SK-MEL-5 (cell line): ENCODE measurements around the gene SNED1. TPM values are rescaled to one million over a fixed set of nuclear protein-coding genes. Genes with fewer than 3 reads are reported as not detected.

ENCODE experiments used
- DNase-seq: peaks from one replicate; pipeline ENCODE4 v3.0.0-alpha.2; 2016; ENCODE audit warnings: low read depth, low spot score
- in situ Hi-C: cut with HindIII; loops from 2 replicates; pipeline ENCODE4 v1.10.0; 2016; ENCODE audit warnings: low sequenced_read_pairs, high pct_unique_total_duplicates, low pct_unique_long_range_greater_than_20kb
- total RNA-seq: library from RNA; depleted of rRNA; stranded (reverse); fragments of >200 nt; shearing (Covaris generic); gene quantifications from 2 replicates; pipeline ENCODE4 v1.2.3, GENCODE V29; 2014

SNED1 gene
- total RNA-seq, 1 experiment from 2014 or later, result 0.13 TPM

DNA sequence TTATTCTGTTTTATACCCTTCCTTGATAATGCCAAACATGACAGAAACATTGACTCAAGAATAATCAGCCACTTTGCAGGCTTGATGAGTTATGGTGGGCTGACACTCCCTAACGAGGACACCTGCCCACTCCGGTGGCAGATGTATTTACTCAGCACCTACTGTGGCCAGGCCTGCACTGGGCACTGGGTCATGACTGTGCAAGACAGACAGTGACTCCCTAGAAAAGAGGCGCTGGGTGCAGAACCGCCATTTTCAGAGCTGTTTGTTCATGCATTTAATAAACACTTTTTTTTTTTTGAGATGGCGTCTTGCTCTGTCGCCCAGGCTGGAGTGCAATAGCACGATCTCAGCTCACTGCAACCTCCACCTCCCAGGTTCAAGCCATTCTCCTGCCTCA lies 32.5 kb downstream of the SNED1 start:
- DNase-seq, result no peak
- in situ Hi-C loops, result no loop called here

DNA sequence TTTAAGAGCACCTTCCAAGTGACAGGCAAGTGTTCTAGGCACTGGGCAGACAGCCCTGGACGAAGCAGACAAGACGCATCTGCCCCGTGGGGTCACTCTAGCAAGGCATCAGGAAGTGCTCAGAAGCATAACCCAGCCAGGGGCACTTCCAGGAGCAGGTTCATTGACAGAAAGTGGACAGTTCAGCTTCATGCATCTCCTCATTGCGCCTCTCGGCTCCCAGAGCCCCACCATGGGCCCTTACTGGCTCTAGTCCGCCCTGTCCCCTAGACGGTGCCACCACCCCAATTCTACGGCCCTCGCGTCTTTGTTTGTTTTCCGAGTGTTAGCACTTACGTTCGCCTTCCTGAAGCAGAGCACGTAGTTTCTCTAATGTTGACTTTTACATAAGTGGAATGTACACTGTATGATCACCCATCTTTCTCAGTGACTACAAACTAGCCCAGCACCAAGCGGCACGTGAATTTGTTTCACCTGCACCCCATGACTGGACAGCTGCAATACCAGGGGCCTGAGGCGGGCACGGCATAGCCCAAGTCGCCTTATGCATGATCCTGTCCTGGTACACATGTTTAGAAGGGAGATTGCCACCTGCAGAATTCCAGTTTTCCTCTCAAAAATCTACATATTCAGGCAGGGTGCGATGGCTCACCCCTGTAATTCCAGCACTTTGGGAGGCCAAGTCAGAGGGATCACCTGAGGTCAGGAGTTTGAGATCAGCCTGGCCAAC lies 33.2 kb downstream of the SNED1 start:
- no peak for DNase-seq

DNA sequence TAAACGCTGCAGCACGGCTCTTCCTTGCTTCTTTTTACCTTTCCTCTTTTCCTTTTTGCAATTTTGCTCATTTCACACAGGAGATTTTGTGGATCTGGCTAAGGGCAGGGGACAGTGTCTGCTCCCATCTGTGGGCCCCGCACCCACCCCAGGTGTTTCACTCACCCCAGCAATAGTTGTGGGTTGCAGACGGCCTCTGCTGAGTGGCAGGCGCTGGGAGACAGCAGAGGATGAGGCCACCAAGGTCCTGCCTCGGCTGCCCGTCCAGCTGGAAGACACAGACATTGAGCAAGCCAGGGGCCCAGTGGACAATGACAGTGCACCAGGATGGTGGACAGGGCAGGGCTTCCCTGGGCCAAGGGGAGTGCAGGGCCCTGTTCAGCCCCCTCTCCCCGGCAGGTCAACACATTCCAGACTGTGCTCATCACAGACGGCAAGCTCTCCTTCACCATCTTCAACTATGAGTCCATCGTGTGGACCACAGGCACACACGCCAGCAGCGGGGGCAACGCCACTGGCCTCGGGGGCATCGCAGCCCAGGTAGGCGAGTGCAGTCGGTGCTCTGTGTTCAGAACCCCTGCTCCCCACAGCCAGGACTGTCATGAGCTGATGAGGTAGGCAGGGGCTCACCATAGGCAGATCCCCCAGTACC lies 35.0 kb downstream of the SNED1 start:
- in situ Hi-C loops, result no loop called here
- DNase-seq, result no peak

More for the DNA sequence above, 33.2 kb downstream of the SNED1 start:
- in situ Hi-C loops, result no loop called here

DNA sequence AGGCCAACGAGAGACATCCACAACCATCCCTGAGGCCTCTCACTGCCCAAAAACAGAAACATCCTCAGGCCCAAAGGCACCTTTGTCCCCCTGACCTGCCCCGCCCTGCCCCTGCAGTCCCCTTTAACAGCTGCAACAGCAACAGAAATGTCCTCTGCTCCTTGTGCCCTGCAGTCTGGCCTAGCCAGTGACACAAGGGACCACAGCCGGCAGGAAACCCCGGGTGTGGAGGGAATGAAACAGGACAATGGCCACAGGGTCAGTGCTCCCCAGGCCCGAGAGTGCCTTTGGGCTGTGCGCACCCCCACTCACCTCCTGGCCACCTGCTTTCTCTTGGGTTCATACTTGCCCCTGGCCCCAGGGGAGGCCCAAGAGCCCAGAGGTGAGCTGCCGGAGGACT lies 35.6 kb downstream of the SNED1 start:
- in situ Hi-C loops, result no loop called here
- DNase-seq, result no peak

DNA sequence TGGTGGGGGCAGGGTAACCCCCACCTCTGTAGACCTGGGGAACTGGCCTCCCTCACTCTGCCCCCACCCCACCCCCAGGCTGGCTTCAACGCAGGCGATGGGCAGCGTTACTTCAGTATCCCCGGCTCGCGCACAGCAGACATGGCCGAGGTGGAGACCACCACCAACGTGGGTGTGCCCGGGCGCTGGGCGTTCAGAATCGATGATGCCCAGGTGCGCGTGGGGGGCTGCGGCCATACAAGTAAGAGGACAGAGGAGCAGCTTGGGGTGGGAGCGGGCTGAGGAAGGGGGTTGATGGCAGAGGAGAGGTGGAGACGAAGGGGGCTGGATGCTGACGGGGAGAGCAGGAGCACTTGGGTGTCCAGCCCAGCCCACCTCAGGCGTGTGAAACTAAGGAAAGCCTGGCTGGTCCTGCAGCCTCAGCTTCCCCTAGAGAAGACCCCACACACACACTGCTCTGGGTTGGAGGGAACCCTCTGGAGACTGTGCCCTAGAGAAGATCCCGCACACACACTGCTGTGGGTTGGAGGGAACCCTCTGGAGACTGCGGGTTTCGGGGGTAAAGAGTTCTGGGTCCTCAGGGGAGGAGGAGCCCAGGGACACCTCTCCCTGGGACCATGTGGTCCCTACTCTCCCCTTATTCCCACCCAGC lies 36.2 kb downstream of the SNED1 start:
- DNase-seq, result no peak

DNA sequence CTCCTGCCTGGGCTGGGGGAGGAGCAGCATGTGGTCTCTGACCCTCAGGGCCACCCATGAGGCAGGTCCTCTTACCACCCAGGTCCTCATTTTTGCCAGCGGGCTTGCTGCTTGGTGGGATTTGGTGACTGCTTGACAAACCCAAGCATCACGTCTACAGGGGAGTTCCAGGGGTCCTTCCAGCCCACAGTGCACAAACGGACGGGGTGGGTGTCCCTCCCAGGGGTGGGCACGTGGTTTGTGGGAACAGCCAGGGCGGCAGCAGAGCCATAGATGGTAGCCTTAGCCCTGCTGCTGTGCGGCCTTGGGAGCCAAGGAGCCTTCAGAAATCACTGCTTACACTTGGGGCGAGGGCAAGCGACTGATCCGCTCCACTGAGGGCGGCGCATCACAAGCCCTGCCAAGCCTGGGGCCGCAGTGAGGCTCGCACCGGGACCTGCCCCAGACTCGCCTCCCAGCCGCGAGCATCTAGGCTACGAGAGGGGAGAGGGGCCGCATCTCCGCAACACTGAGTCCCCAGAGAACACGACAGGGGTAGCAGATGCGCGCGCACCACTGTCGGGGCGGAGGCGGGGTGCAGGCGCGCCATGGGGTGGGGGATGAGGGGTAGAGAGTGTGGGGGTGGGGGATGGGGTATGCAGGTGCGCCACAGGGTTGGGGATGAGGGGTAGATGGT lies 36.9 kb downstream of the SNED1 start:
- no peak for DNase-seq
- in situ Hi-C loops, result no loop called here

More for the DNA sequence above, 36.2 kb downstream of the SNED1 start:
- in situ Hi-C loops, result no loop called here

DNA sequence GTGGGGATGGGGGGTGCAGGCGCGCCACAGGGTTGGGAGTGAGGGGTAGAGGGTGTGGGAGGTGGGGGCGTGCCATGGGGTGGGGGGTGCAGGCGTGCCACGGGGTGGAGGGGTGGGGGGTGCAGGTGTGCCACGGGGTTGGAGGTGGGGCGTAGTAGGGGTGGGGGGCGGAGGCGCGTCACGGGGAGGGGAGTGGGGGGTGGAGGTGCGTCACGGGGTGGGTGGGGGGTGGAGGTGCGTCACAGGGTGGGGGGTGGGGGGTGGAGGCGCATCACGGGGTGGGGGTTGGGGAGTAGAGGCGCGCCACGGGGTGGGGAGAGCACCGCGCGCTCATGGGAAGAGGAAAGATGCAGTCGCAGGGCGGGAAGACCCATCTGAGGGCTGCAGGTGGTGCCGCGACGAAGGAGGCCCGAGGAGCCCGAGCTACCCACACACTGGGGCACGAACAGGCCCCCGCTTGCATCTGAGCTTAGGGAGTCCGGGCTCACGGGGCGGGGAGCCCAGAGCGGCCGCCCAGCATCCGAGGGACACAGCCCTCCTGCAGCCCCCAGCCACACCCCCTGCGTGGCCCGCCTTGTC lies 37.5 kb downstream of the SNED1 start:
- in situ Hi-C loops, result no loop called here
- no peak for DNase-seq

DNA sequence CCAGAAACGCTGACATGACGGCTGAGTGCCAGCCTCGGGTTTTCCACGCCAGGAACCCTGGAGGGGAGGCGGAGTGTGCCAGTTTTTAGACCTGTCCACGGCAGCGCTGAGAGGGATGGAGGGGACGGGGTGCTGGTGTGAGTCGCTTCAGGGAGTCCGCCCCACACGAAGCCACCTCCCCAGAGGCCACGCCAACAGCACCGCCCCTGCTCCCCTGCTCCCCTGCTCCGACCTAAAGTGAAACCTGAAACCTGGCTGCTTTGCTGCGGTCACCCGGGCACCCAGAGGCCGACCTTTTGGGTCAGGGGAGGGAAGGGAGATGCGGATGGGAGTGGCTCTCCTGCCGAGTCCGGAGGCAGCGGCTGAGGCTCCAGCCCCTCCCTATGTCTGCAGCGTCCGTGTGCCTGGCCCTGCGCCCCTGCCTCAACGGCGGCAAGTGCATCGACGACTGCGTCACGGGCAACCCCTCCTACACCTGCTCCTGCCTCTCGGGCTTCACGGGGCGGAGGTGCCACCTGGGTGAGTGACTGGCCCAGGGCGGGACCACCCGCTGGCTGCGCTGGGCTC lies 38.1 kb downstream of the SNED1 start:
- DNase-seq, result no peak
- in situ Hi-C loops, result no loop called here

DNA sequence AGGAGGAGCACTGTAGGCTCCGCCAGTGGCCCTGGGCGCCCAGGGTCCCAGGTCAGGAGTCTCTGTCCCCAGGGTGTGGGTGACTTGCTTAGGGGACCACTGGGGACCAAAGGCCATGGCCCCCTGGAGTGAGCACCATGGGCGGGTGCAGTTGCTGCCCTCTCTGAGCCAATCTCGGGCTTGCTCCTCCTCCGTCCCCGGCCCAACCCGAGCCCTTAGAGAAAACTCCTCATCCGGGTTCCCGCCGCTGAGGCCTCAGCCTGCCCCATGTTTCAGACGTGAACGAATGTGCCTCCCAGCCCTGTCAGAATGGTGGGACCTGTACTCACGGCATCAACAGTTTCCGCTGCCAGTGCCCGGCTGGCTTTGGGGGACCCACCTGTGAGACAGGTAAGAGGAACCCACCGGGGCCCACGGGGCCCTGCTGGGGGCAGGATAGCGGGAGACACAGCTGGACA lies 38.6 kb downstream of the SNED1 start:
- in situ Hi-C loops, result no loop called here
- no peak for DNase-seq

DNA sequence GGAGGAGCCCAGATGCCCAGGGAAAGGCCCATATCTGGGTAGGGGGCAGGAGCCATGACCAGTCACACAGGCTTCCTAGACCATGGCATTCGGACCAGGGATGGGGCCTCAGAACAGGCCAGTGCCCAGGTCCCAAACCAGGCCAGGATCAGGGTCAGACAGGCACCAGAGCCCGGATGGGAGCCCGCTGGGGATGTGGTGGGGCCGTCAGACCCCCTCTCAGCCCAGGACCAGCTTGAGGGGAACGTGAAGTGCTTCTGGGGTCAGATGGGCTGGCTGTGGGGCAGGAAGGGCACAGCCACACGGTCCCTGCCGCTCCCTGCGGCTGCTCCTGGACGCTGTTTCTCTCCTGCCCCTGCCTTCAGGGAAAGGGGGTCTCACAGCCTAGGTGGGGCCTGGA lies 39.1 kb downstream of the SNED1 start:
- in situ Hi-C loops, result no loop called here
- DNase-seq, result no peak

DNA sequence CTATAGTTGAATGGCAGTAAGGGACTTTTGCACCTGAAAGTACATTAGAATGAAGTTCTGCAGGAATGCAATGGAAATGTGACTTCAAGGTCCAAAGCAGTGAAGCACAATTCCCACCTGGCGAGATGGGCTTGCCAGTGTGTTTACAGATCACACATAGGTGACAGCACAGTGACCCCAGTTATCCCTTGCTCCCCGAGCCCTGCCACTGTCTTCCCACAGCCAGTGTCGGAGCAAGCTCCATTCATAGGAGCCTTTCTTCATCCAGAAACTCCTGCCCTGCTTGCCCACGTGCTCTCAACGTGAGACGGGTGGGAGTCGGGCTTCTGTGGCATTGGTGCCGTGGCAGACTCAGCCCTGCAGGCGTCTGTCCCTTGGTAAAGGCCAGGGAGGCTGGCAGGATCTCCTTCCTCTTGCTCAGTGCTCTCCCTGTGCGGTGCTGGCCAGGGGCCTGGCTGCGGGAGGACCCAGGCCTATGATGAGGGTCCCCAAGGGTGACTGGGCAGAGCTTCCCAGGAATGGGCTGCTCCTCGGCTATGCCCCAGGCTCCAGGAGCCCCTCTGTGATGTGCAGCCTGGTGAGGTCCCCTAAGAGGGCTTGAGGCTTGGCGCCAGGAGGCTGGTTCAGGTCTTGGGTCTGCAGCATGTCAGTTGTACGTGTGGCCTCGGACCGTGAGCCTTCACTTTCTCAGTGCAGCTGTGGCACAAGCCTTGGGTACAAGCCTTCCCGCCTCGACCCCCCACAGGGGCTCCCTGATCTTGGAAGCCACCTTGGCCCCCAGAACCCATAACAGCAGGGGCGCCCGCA lies 40.2 kb downstream of the SNED1 start:
- in situ Hi-C loops, result no loop called here
- DNase-seq, result no peak

DNA sequence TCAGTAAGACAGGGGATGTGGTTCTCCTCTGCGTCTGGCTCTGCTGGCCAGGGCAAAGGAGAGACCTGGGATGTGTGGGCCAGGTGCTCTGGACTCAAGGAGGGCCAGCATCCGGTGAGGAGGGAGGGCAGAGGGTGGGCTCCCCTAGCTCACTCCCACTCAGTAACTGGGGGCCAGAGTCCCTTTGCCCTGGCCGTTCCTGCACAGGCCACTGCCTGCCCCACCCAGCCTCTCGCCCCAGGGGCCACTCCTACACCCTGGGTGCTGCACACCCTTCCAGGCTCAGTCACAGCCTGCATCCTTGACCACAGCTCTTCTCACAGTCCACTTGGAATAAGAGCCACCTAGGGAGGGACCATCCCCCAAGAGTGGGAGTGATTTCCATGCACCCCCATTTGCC lies 41.0 kb downstream of the SNED1 start:
- no peak for DNase-seq
- in situ Hi-C loops, result no loop called here

DNA sequence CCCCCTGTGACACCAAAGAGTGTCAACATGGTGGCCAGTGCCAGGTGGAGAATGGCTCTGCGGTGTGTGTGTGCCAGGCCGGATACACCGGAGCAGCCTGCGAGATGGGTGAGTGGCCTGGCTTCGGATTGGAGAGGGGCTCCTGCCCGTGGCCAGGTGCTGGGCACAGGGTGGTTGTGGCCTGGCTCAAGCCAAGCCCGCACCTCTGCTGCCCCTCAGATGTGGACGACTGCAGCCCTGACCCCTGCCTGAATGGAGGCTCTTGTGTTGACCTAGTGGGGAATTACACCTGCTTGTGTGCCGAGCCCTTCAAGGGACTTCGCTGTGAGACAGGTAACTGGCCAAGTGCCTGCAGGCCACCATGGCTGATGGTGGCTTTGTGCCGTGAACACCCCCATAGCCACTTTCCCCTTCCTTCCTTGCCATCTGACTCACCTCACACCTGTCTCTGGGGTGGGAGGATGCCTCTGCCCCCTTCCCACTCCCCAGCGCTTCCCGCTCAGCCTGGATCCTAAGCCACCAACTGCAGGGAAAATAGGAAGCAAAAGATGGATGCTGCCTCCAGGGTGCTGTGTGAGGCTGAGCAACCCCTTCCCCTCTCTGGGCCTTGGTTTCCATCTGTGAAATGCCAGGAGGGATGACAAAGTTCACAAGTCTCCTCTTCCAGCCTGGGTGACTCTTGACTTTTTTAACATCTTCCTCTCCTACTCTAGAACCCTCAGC lies 41.8 kb downstream of the SNED1 start:
- in situ Hi-C loops, result no loop called here
- no peak for DNase-seq

DNA sequence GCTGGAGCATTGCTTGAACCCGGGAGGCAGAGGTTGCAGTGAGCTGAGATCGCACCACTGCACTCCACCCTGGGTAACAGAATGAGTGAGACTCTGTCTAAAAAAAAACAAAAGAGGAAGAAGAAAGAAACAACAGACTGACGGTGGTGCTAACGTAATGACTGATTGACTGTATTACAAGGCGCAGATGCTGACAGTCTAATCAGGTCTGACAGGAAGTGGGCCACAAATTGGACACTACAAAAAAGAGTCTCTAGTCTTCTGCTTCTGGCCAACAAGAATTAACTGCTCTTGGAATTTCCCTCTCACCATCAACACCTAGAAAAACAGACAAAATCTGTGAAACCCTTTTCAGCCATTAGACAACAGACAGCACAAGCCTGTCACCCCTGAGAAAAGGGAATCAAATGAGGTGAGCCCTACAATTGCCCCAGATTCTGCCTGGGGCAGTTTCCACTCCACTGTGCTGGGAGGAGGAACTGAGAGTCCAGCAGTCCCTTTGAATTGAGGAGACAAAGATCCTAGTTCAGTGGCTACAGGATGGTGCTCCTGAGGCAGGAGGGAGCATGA lies 43.3 kb downstream of the SNED1 start:
- DNase-seq, result no peak
- in situ Hi-C loops, result no loop called here

DNA sequence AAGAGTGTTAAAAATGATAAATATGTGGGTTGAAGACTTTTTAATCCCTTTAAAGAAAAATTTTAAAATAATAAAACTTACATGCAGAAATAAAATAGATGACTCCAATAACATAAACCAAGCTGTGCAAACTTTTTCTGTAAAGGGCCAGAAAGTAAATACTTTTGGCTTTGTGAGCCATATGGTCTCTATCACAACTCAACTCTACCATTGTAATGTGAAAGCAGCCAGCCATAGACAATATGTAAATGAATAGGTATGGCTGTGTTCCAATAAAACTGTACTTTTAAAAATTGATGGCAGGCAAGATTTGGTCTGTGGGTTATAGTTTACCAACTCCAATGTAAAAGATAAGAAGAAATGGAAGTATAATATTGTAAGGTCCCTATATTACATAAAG lies 45.2 kb downstream of the SNED1 start:
- in situ Hi-C loops, result no loop called here
- DNase-seq, result no peak
